HG03135 (cell line): ENCODE data around the gene ZNG1F.
"Not testable (repeated sequence)": the region's sequence is repeated elsewhere in the genome, so short reads cannot be mapped to it uniquely, and the experiment has no call there.

Experiments used
- ATAC-seq: cut with Tn5 transposase; IDR thresholded peaks from one replicate; pipeline ENCODE4 v1.9.1; 2021; ENCODE audit warnings: mild to moderate bottlenecking, moderate library complexity; ENCODE audit not compliant: unreplicated experiment

The ZNG1F gene

GRCh38 chr9:41123812-41124211 lies 65.3 kb downstream of the ZNG1F start:
- ATAC-seq, result not testable (repeated sequence)

GRCh38 chr9:41123396-41123795 lies 65.7 kb downstream of the ZNG1F start:
- ATAC-seq, result not testable (repeated sequence)

- ATAC-seq, result not testable (repeated sequence)
Observed at GRCh38 chr9:41120696-41121095, 68.4 kb downstream of the ZNG1F start.

- ATAC-seq, result not testable (repeated sequence)
Observed at GRCh38 chr9:41119719-41120118, 69.4 kb downstream of the ZNG1F start.

- not testable (repeated sequence) for ATAC-seq
Observed at GRCh38 chr9:41119311-41119710, 69.8 kb downstream of the ZNG1F start.

- ATAC-seq, result not testable (repeated sequence)
Observed at GRCh38 chr9:41113348-41113747, 75.8 kb downstream of the ZNG1F start.

GRCh38 chr9:41111414-41111813 lies 77.7 kb downstream of the ZNG1F start:
- ATAC-seq, result not testable (repeated sequence)

- not testable (repeated sequence) for ATAC-seq
Observed at GRCh38 chr9:41110913-41111312, 78.2 kb downstream of the ZNG1F start.

GRCh38 chr9:41109253-41109652 lies 79.9 kb downstream of the ZNG1F start:
- ATAC-seq, result not testable (repeated sequence)

- ATAC-seq, result not testable (repeated sequence)
Observed at GRCh38 chr9:41108816-41109215, 80.3 kb downstream of the ZNG1F start.

- not testable (repeated sequence) for ATAC-seq
Observed at GRCh38 chr9:41106472-41107116, 82.5 kb downstream of the ZNG1F start.

GRCh38 chr9:41105557-41106253 lies 83.4 kb downstream of the ZNG1F start:
- not testable (repeated sequence) for ATAC-seq

GRCh38 chr9:41104542-41104941 lies 84.6 kb downstream of the ZNG1F start:
- ATAC-seq, result not testable (repeated sequence)

- ATAC-seq, result not testable (repeated sequence)
Observed at GRCh38 chr9:41100508-41100907, 88.6 kb downstream of the ZNG1F start.

- not testable (repeated sequence) for ATAC-seq
Observed at GRCh38 chr9:41098759-41099158, 90.4 kb downstream of the ZNG1F start.

GRCh38 chr9:41095060-41095459 lies 94.1 kb downstream of the ZNG1F start:
- not testable (repeated sequence) for ATAC-seq

- ATAC-seq, result not testable (repeated sequence)
Observed at GRCh38 chr9:41094010-41094773, 94.9 kb downstream of the ZNG1F start.

- ATAC-seq, result not testable (repeated sequence)
Observed at GRCh38 chr9:41090922-41091321, 98.2 kb downstream of the ZNG1F start.

- not testable (repeated sequence) for ATAC-seq
Observed at GRCh38 chr9:41090386-41090785, 98.7 kb downstream of the ZNG1F start.

- peak; percentile 71 for ATAC-seq
Observed at GRCh38 chr9:41088450-41089059, 100.6 kb downstream of the ZNG1F start.

- ATAC-seq, result not testable (repeated sequence)
Observed at GRCh38 chr9:41087929-41088328, 101.2 kb downstream of the ZNG1F start.
